ENCODE results near the gene ABHD3. TPM values are rescaled to one million over a fixed set of nuclear protein-coding genes. Genes with fewer than 3 reads are reported as not detected.
"Not testable (repeated sequence)": the region's sequence is repeated elsewhere in the genome, so short reads cannot be mapped to it uniquely, and the experiment has no call there.

The ABHD3 gene
- total RNA-seq, 2 donors from 2014 or later: 14.2 to 24.5 TPM

DNA sequence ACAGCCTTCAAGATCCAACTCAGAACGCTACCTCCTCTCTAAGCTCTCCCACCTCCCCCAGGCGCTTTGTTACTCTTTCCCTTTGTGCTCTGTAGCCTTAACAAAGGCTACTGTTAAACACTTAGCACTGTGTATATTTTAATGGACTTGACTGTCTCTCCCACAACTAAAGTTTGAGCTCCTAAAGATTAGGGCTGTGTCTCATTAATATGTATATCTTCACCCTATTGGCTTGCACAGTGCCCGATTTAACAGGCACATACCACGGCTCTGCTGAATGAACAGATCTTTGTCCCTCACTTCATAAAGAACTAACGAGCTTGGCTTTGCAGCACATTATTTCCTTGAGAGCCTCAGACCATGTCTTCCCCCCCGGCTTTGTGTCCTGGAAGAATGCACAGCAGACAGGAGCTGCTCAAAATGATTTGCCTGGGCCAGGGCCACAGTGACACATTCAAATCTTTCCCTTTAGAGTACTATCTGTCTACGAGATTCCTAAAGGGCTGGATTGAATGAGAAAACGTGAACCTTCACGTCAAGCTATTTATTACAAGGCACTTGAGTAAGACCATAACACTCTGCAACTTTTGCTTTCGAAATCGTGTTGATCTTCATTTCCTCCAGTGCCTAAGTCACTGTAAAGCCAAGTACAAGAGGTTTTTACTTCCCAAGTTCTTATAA, 22.1 kb downstream of the ABHD3 start:
- Mint-ChIP-seq H3K4me3 (no peak overlapping the region), H3K9me3 (no peaks in the 10 kb centered on the region), H3K27me3 (ENCODE audit: insufficient read depth) (no peaks in the 10 kb centered on the region), H3K4me1 (peaks cover 7% of the 10 kb centered on the region), H3K27ac (no peak overlapping the region), H3K36me3 (ENCODE audit: low read depth) (peaks cover 16% of the 10 kb centered on the region)
- H3K27me3 ChIP-seq (ENCODE audit: control insufficient read depth, insufficient read depth, low read length, poor library complexity, severe bottlenecking): no peaks in the 10 kb centered on the region
- no peak overlapping the region for H3K4me3 ChIP-seq (ENCODE audit: low read length)
- no peaks in the 10 kb centered on the region for H3K9me3 ChIP-seq (ENCODE audit: control insufficient read depth, low read length)
- WGBS, 2 experiments (ENCODE audit: insufficient coverage in 1 of 2, insufficient read length in 1 of 2): 74 to 86% methylated on average over 9 to 11 of the region's 11 CpGs
- H3K27ac ChIP-seq (ENCODE audit: low read depth, low read length): peak overlapping the region; percentile 94
- H3K36me3 ChIP-seq (ENCODE audit: control insufficient read depth, insufficient read depth, low read length): peaks cover 40% of the 10 kb centered on the region
- TF ChIP-seq, protein P1, sequence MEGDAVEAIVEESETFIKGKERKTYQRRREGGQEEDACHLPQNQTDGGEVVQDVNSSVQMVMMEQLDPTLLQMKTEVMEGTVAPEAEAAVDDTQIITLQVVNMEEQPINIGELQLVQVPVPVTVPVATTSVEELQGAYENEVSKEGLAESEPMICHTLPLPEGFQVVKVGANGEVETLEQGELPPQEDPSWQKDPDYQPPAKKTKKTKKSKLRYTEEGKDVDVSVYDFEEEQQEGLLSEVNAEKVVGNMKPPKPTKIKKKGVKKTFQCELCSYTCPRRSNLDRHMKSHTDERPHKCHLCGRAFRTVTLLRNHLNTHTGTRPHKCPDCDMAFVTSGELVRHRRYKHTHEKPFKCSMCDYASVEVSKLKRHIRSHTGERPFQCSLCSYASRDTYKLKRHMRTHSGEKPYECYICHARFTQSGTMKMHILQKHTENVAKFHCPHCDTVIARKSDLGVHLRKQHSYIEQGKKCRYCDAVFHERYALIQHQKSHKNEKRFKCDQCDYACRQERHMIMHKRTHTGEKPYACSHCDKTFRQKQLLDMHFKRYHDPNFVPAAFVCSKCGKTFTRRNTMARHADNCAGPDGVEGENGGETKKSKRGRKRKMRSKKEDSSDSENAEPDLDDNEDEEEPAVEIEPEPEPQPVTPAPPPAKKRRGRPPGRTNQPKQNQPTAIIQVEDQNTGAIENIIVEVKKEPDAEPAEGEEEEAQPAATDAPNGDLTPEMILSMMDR (conservative IDR thresholded peaks at IDR 0.05): no peak
- H3K4me1 ChIP-seq (ENCODE audit: control insufficient read depth, insufficient read depth, low read length): peaks cover 2% of the 10 kb centered on the region
- no peak for DNase-seq
- no peak overlapping the region for H3K9ac ChIP-seq (ENCODE audit: extremely low read depth, low read length, poor library complexity, severe bottlenecking)

DNA sequence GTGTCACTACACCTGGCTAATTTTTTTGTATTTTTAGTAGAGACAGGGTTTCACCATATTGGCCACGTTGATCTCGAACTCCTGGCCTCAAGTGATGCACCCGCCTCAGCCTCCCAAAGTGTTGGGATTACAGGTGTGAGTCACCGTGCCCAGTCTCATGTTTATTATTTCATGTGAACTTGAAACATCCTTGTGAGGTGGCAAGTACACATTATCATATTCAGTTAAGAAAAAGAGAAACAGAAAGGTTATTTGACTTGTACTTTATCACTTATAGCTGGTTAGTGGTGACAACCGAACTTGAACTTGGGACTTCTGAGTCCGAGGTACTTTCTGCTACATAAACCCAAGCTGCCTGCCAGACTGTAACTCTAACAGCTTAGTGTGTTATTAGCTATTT, 24.4 kb downstream of the ABHD3 start:
- Histone ChIP-seq H3K9ac (ENCODE audit: extremely low read depth, low read length, poor library complexity, severe bottlenecking) (no peak overlapping the region), H3K4me1 (ENCODE audit: control insufficient read depth, insufficient read depth, low read length) (peaks cover 2% of the 10 kb centered on the region), H3K27me3 (ENCODE audit: control insufficient read depth, insufficient read depth, low read length, poor library complexity, severe bottlenecking) (no peaks in the 10 kb centered on the region), H3K27ac (ENCODE audit: low read depth, low read length) (no peak overlapping the region), H3K9me3 (ENCODE audit: control insufficient read depth, low read length) (no peaks in the 10 kb centered on the region), H3K36me3 (ENCODE audit: control insufficient read depth, insufficient read depth, low read length) (peaks cover 32% of the 10 kb centered on the region), H3K4me3 (ENCODE audit: low read length) (no peak overlapping the region)
- DNase-seq: no peak
- H3K36me3 Mint-ChIP-seq (ENCODE audit: low read depth): peaks cover 14% of the 10 kb centered on the region
- H3K9me3 Mint-ChIP-seq: no peaks in the 10 kb centered on the region
- no peak overlapping the region for H3K4me3 Mint-ChIP-seq
- H3K27me3 Mint-ChIP-seq (ENCODE audit: insufficient read depth): no peaks in the 10 kb centered on the region
- TF ChIP-seq, protein P1 (conservative IDR thresholded peaks at IDR 0.05): no peak
- no peak overlapping the region for H3K27ac Mint-ChIP-seq
- H3K4me1 Mint-ChIP-seq: peaks cover 4% of the 10 kb centered on the region
- 96% methylated on average over 5 to 6 of the region's 6 CpGs for WGBS, 2 experiments (ENCODE audit: insufficient coverage in 1 of 2, insufficient read length in 1 of 2)

DNA sequence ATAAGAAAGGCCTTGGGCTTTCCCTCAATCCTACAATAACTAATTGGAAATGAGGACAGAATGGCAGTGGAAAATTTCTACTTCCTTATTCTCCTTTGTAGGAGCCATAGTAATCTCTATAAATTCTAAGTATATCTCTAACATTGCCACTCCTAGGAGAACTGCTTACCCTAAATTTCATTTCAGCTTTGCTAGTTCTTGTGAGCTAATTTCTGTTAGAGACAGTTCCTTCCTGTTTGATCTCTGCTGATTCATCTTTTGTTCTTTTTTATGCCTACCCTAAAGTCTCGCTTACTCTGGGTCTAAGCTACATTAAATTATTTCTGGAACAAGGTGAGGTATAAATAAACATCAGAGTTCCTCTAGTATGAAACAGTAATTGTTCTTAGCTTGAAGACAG, 25.7 kb downstream of the ABHD3 start:
- peaks cover 34% of the 10 kb centered on the region for H3K36me3 ChIP-seq (ENCODE audit: control insufficient read depth, insufficient read depth, low read length)
- H3K9ac ChIP-seq (ENCODE audit: extremely low read depth, low read length, poor library complexity, severe bottlenecking): no peak overlapping the region
- TF ChIP-seq, protein P1 (conservative IDR thresholded peaks at IDR 0.05): no peak
- H3K9me3 ChIP-seq (ENCODE audit: control insufficient read depth, low read length): no peaks in the 10 kb centered on the region
- no peak for DNase-seq
- Mint-ChIP-seq H3K9me3 (no peaks in the 10 kb centered on the region), H3K27ac (no peak overlapping the region), H3K4me1 (peaks cover 6% of the 10 kb centered on the region), H3K4me3 (no peak overlapping the region), H3K27me3 (ENCODE audit: insufficient read depth) (no peaks in the 10 kb centered on the region), H3K36me3 (ENCODE audit: low read depth) (peaks cover 15% of the 10 kb centered on the region)
- peaks cover 2% of the 10 kb centered on the region for H3K4me1 ChIP-seq (ENCODE audit: control insufficient read depth, insufficient read depth, low read length)
- no peak overlapping the region for H3K27ac ChIP-seq (ENCODE audit: low read depth, low read length)
- 100% methylated on average over 1 of the region's 1 CpG; no CpG with 5 or more reads in 1 of the 2 experiments for WGBS, 2 experiments (ENCODE audit: insufficient coverage in 1 of 2, insufficient read length in 1 of 2)
- H3K27me3 ChIP-seq (ENCODE audit: control insufficient read depth, insufficient read depth, low read length, poor library complexity, severe bottlenecking): no peaks in the 10 kb centered on the region
- H3K4me3 ChIP-seq (ENCODE audit: low read length): no peak overlapping the region

DNA sequence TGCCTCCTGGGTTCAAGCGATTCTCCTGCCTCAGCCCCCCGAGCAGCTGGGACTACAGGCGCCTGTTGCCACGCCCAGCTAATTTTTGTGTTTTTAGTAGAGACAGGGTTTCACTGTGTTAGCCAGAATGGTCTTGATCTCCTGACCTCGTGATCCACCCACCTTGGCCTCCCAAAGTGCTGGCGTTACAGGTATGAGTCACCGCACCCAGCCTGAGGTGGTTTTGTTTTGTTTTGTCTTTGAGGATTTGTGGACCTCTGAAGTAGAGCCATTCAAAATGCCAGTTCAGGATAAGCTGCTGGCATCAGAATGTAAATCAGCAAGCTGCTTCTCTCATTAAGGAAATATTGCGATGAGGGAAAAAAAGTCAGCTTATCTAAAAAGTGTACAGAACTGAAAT, 29.2 kb downstream of the ABHD3 start:
- not testable (repeated sequence) for H3K27me3 Mint-ChIP-seq (ENCODE audit: insufficient read depth); H3K9me3 ChIP-seq (ENCODE audit: control insufficient read depth, low read length); H3K9ac ChIP-seq (ENCODE audit: extremely low read depth, low read length, poor library complexity, severe bottlenecking); H3K4me1 ChIP-seq (ENCODE audit: control insufficient read depth, insufficient read depth, low read length); H3K4me3 Mint-ChIP-seq; H3K4me1 Mint-ChIP-seq; DNase-seq; H3K4me3 ChIP-seq (ENCODE audit: low read length); H3K27me3 ChIP-seq (ENCODE audit: control insufficient read depth, insufficient read depth, low read length, poor library complexity, severe bottlenecking); H3K9me3 Mint-ChIP-seq; H3K36me3 ChIP-seq (ENCODE audit: control insufficient read depth, insufficient read depth, low read length); H3K27ac Mint-ChIP-seq; H3K27ac ChIP-seq (ENCODE audit: low read depth, low read length)
- H3K36me3 Mint-ChIP-seq (ENCODE audit: low read depth): peaks cover 15% of the 10 kb centered on the region
- WGBS, 2 experiments (ENCODE audit: insufficient coverage in 1 of 2, insufficient read length in 1 of 2): 95% methylated on average over 7 of the region's 8 CpGs; no CpG with 5 or more reads in 1 of the 2 experiments

Data from endodermal cell (in vitro differentiated cells).